NCI-H1417 (cell line): ENCODE measurements around the gene VEGFB.

ENCODE experiments used
- DNase-seq, 3 experiments: peaks; one replicate each; lab custom pipeline; 2025; lab: John Stamatoyannopoulos, UW

The VEGFB gene, protein sequence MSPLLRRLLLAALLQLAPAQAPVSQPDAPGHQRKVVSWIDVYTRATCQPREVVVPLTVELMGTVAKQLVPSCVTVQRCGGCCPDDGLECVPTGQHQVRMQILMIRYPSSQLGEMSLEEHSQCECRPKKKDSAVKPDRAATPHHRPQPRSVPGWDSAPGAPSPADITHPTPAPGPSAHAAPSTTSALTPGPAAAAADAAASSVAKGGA

DNA sequence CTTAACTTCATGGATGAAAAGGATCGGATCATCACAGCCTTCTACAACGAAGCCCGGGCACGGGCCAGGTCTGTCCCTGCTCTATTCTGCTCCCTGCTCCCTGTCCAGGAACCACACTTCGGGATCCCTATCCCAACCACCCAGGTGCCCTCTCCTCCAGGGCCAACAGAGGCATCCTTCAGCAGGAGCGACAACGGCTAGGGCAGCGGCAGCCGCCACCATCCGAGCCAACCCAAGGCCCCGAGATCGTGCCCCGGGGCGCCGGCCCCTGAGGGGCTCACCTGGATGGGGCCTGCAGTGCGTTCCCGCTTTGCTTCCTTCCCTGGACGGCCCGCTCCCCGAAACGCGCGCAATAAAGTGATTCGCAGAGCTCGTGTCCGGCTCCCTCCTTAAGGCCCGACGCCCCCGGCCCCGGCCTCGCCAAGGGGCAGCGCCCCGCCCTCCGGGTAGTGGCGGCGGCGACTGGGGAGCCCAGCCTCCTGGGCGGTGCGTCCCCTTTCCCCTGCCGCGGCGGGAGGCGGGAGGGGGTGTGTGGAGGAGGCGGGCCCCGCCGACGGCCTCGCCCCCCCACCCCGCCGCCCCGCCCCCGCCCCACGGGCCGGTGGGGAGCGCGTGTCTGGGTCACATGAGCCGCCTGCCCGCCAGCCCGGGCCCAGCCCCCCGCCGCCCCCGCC lies at the start of gene VEGFB:
VEGFB (plus strand) TSS at position 672 of the 674 bp plus-strand sequence. CDS start 250 bp downstream, outside the sequence.
- DNase-seq: peak; percentile 49 to 78 (median 76)

DNA sequence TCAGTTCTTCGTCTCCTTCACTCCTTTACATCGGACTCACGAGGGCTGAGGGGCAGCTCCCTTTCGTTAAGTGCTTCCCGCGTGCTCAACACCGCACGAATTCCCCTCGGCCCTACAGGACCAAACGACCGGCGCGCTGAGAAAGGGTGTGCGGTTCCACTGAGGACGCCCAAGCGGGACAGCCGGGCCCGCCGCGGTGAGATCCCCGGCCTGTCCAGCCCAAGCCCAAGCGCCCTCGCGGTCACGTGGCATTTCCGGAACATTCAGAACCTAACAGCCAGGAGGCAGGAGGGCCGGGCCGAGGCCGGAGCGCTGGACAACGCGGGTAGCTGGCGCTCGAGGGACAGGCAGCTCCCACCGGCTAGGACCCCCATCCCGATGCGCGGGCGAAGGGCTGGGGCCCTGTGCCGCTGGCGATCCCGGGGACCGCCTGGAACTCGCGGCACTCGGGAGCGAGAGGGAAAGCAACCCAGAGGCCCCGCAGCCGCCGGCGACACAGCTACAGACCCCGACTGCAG lies 49.1 kb upstream of the VEGFB start:
- DNase-seq: peak; percentile 71 to 96 (median 95)

DNA sequence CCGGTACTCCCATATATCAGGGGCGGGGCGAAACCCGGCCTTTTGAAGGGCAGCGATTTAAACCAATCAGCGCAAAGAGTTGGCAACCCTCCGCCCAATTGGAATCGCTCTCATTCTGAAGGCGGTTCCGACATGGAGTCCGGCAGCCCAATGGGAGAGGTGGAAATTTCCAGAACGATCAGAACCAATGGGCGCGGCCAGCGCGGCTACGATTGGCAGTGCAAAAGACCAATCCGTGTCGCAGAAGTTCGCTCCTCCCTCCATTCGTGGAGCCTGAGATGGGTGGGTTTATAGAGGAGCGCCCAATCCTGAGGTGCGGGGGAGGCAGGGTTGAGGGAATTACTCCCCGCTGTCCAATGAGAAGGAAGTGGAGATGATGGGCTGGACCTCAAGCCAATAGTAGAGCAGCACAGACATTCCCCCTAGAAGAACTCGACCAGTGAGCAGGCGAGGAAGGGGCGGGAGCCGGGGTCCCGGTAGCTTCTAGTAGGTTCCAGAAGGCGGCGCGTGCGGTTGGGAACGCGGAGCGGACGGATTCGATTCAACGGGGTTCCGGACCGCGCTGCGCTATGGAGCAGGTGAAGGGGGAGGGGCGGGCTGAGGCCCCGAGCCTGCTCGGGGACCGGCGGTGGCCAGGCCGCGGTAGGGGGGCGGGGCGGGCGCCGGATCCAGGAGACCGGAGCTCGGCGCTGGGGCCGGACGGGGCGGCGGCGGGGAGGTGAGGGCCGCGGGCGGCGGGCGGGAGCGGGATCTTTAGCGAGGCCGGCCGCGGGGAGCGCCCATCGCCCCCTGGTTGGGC lies 48.5 kb upstream of the VEGFB start, which contains the start of gene STIP1:
STIP1 (plus strand) TSS at position 479 of the 799 bp plus-strand sequence; CDS start at position 570, 91 bp downstream.
- peak; percentile 100 for DNase-seq

DNA sequence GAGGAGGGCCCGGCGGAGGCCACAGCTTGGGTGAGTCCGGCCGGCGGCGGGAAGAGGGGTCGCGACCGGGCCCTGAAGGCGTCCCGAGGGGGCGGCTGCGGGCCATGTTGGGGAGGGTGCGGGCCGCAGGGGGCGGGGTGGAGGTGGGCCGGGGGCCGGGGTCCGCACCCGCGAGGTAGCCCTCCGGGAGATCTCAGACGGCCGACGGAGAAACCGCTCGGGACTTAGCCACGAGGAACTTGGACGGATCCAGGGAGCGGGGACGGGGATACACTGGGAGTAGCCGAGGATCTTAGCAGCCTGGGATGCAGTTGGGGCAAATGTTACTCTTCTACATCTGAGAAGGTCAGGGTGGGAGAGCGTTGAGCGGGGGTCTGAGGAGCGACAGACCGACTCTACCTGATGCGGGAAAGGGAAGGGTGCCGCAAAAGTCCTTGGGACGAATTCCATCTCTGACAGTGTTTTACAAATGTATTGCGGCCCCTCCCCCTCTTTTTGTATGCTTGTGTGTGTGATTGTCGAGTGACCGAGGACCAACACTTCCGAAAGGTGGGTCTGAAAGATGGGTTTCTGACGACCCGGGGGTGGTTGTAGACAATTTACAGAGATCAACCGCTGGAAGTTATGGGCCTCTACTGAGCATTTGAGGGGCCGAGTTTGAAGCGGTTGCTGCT lies 47.8 kb upstream of the VEGFB start:
- DNase-seq: peak in 1 of 3 experiments; percentile 59

DNA sequence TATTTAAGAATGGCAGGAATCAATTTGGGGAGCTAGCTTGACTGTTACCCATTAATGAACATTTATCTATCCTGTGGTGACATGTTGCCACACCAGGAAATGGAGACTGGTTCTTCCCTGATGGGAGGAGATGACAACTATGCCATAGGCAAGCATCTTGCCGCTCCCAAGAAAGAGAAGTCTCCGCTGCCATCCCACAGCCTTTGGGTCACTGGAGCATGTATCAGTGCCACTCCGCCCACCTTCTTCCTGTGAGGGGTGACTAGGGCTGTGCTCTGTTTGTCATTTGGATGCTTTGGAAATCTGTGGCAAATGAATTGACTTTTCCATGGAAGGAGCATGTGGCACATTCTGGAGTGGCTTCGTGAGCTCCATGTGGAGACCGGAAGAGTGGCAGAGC lies 42.0 kb upstream of the VEGFB start:
- DNase-seq: no peak

DNA sequence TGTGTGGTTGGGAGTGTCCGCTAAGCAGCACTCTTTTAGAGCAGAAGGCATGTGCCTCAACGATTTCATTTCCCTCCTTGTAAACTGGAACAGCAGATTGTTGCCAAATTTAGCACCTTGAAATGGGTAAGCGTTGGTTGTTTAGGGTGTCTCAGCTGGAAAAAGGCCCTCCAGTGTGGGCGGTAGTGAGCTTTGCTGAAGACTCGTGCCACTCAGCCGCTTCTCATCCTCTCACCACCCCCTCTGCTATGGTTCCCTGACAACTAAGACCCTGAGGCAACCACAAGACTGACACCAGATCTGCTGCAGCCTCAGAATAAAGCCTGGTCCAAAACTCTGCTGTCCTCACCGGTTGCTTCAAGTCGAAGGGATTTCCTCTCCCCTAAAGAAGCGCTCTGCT lies 37.8 kb upstream of the VEGFB start:
- no peak for DNase-seq

DNA sequence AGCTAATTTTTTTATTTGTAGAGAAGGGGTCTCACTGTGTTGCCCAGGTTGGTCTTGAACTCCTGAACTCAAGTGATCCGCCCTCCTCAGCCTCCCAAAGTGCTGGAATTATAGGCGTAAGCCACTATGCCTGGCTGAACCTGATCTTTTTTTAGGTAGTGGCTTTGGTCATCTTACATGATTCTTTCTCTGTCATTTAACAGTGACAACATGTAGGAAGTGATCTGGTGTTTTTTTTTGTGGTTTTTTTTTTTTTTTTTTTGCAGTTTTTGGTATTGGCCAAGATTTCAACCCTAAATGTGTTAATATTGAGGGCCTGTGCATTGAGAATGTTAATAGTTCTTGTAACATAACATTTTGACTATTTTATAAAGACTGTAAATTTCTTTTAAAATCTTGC lies 35.9 kb upstream of the VEGFB start:
- DNase-seq: no peak

DNA sequence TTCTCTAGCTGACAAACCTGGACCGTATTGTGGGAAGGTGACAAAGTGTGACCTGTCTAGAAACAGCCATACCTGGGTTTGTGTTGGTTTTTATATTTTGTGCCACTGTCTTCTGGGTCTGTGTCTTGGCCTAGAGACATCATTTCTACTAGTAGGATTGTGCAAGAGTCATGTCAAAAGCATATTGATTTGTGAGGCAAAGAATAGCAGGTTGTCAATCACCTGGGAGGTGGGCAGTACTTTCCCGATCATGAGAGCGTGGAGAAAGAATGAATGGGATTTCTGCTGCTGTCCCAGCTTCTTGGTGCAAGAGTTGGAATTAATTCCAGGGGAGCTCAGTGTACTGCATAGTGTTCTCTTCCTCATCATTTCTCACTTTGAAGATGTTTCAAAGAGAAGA lies 32.8 kb upstream of the VEGFB start:
- DNase-seq: no peak

DNA sequence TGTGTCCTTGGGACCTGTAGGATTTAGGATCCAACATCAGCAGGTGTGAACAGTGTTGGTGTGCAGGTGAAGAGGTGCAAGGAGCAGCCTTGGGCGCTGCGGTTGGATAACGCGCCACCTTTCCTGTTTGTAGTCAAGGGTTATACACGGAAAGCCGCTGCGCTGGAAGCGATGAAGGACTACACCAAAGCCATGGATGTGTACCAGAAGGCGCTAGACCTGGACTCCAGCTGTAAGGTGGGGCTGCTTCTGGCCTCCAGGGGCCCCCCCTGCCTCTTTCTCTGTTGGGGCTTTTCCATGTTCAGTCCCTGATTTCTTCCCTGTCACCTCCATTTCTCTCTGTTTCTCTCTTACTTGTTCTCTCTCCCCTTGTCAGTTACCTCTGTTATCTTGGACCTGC lies 31.4 kb upstream of the VEGFB start:
- no peak for DNase-seq

DNA sequence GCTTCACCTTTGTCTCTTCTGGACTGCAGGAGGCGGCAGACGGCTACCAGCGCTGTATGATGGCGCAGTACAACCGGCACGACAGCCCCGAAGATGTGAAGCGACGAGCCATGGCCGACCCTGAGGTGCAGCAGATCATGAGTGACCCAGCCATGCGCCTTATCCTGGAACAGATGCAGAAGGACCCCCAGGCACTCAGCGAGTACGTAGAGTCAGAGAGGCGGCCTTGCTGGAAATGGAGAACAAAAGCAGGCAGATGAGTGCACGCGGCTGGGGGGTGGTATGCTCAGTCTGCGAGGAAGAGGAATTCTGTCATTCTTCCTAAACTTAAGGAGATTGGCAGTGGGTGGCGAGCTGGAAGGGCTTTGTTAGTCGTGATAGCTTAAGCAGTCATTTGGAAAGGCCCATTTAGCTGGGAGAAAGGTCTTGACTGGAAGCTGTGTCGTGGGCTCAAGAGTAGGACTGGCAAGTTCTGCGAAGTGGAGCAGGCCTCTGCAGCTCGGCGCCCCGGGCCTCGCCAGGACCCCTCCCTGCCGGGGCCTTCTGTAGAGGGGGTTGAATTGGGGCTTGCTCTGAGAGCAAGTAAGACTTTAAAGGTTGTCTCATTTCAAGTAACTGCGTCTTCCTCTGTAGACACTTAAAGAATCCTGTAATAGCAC lies 30.8 kb upstream of the VEGFB start:
- no peak for DNase-seq

DNA sequence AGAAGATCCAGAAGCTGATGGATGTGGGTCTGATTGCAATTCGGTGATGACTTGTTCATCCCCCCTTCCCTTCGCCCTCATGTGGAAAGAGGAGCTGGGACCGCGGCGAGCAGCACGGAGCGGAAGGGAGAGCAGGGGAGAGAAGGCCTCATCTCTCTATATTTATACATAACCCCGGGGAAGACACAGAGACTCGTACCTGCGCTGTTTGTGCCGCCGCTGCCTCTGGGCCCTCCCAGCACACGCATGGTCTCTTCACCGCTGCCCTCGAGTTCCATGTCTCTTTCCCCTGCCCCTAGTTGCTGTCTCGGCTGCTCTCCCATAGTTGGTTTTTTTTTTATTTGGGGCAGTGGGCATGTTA lies 30.3 kb upstream of the VEGFB start:
- no peak for DNase-seq

DNA sequence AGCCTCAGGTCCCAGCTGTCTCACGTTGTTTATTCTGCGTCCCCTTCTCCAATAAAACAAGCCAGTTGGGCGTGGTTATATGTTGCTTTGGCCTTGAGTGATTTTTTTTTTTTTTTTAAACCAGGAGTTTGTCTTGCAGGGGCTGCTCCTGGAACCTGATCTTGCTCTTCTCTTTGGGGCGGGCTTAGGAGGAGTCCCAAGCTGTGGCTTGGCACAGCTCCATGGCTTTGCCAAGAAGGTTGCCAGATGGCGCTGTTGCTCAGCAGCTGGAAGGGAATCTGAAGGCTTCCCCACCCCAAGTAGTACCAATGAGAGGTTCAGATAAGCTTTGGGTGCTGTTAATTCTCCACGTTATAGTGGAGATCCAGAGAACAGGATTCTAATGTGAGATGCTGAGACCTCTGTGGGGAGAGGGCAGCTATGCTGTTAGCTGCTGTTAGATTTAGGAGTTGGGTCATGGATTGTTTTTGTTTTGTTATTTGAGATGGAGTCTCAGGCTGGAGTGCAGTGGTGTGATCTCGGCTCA lies 29.9 kb upstream of the VEGFB start:
- DNase-seq: peak; percentile 59 to 91 (median 84)

DNA sequence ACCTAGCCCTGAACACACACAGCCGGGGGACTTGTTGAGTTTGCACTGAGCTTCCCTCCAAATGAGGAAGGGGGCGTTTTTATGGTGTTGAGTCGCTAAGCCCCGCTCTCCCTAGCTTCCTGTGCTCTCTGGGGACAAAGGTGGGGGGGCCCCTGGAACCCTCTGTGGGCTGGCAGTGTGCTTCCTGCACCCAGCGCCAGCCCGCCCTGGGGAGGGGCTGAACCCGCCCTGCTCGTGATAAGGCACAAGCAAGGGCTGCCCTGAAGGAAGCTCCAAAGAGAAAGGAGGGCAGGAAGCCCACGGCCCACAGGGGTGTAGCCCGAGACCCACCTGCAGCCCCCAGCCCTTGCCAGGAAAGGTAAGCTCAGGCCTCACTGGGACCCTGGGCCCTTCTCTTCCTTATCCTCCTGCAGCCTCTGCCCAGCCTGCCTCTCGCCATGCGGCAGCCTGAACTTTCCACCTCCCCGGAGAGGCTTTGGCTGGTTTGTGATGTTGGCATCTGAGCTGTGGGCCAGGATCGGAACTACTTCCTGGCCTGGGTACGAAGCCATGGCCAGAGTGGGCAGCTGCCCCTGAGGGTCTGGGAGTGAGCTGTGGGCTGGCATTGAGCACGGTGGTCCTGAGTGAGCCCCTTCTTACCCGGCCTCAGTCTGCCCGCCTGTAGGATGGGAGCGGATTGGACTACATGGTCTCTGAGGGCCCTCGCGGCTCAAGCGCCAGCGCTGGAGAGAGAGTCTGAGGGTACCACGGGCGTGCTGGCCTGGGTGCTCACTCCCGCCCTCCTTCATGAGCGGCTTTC lies 27.7 kb upstream of the VEGFB start, which contains the start of gene FERMT3:
FERMT3 (plus strand) TSS at position 265 of the 799 bp plus-strand sequence. CDS start 644 bp downstream, outside the sequence.
- DNase-seq: no peak

DNA sequence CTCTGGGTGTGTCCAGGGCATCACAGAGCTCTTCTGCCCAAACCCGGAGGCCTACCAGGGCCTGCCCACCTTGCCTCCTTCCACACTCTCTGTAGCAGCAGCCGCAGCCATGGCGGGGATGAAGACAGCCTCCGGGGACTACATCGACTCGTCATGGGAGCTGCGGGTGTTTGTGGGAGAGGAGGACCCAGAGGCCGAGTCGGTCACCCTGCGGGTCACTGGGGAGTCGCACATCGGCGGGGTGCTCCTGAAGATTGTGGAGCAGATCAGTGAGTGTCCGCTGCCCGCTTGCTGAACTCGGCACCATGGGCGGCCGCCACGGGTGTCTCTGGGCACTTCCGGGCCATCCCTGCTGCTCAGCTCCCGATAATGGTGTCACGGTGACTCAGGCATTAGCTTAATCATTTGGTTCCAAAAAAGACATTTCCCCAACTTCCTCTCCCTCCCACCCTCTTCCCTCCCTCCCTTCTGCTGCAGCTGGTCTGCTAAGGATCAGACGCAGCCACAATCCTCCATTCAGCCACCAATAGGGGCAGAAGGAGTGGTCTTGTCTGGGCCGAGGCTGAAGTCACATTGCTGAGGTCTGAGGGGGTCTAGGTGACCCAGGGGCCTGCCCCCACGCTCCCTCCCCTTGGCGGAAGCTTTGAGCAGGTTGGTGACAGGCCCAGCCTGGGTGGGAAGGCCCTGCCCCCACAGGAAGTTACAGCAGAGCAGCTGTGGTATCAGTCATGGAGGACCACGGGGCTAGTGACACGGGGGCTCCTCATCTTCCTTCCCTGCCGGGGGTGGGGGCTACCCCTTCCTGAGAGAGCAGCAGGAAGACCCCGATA lies 26.9 kb upstream of the VEGFB start:
- no peak for DNase-seq

DNA sequence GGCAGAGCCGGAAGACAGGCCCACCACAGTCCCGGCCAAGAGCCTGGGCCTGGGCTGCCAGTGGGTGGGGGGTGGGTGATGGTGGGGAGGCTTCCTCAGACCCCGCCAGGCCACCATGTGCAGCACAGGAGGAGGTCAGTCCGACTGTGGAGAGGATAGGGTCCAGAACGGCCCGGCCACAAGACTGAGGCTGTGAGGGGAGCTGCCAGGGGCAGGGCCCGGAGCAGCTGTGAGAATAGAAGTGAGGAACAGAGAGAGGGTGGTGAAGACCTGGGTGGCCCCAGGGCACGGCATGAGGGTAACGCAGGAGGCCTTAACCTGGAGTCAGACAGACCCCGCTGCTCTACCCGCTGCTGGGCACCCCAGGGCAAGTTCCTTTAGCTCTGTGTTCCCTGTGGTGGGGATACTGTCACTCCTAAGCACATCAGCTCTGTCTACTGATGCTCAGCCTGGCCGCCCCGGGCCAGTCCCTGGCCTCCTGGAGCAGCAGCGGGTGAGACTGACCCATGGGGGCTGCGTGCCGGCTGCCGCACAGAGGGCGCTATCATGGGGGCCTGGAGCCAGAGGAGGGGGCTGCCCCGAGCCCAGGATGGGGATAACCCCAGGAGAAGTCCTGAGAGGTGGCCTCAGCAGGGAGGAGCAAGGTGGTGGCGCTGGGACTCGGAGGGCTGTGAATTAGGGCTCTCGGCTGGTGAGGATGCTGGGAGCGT lies 26.1 kb upstream of the VEGFB start:
- no peak for DNase-seq

DNA sequence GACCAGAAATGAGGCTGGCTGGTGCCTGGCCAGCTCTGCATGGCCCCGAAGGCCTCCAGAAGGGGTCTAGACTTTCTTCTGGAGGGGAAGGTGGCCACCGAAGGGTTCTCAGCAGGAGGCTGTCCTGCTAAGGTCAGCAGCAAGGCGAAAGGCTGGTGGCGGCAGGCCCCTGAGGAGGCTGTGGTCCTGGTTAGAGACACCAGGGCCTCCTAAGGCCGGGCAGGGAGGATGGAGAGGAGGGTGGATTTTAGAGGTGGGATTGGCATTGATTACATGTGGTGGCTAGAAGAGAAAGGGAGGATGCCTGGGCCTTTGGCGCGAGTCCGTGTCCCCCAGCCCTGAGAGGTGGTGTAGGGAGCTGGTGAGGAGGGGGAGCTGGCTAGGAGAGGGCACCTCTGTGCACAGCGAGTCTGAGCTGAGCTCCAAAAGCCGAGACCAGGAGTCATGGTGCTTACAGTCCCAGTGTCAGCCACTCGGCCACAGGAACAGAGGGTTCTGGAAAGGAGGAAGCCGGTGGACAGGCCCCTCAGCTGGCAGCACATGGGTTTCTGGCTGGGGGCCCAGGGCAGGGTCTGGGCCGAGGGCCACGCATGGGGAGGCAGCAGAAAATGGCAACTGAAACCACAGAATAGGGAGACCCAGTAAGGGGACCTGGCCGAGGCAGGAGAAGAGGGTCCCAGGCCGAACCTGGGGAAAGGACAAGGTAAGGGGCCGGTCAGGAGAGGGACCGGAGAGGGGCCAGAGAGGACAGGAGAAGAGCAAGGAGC lies 25.4 kb upstream of the VEGFB start:
- no peak for DNase-seq

DNA sequence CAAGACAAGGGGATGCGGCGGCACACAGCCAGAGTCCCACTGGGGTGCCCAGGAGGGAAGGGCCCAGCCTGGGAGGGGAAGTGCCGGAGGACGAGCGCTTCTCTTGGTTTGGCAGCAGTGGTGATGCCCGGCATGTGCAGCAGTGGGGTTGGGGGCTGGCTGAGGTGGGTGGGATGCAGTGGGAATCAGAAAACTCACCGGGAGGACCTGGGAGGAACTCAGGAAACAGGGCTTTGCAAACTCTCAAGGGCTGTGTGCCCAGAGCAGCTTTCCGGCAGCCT lies 24.9 kb upstream of the VEGFB start:
- DNase-seq: no peak

DNA sequence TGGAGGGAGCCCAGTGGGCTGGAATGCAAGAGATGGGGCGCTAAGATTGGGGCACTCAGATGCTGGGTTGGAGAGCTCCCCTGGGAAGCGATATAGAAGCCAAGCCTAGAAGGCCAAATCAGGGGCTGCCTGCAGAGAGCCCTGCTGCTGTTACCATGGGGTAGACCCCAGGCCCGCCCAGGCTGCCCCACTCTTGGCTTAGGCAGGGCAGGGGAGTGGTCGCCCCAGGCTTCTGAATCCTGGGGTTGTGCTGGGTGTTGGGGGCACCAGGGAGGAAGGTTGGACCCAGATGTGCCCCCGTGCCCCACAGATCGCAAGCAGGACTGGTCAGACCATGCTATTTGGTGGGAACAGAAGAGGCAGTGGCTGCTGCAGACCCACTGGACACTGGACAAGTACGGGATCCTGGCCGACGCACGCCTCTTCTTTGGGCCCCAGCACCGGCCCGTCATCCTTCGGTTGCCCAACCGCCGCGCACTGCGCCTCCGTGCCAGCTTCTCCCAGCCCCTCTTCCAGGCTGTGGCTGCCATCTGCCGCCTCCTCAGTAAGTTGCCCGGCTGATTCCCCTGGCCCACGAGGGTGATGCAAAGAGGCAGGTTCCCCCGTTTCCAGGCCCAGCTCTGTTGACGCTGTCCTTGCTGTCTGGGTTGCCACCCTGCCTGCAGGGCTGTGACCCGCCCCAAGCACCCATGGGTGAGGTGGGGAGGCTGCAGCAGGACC lies 23.9 kb upstream of the VEGFB start:
- DNase-seq: no peak
